ENCODE data around the gene MMP19.
"Not testable (repeated sequence)": the region's sequence is repeated elsewhere in the genome, so short reads cannot be mapped to it uniquely, and the experiment has no call there.

Gene MMP19

GRCh38 chr12:55843431-55843830 lies 695 bp upstream of the MMP19 start:
- no peak for DNase-seq

- no peak for DNase-seq
Observed at GRCh38 chr12:55840581-55841351, 2.0 kb downstream of the MMP19 start.

GRCh38 chr12:55839345-55840140 lies 3.2 kb downstream of the MMP19 start:
- no peak for DNase-seq

- DNase-seq = no peak
Observed at GRCh38 chr12:55838361-55838760, 4.4 kb downstream of the MMP19 start.

GRCh38 chr12:55834400-55834799 lies 8.3 kb downstream of the MMP19 start:
- DNase-seq = not testable (repeated sequence)

- no peak for DNase-seq
Observed at GRCh38 chr12:55833056-55833455, 9.7 kb downstream of the MMP19 start.

- no peak for DNase-seq
Observed at GRCh38 chr12:55831447-55831815, 11.3 kb downstream of the MMP19 start.

GRCh38 chr12:55830601-55831446 lies 11.9 kb downstream of the MMP19 start:
- peak in 54 of 56 donors; percentile 43 to 90 (median 76) for DNase-seq

GRCh38 chr12:55829967-55830600 lies 12.7 kb downstream of the MMP19 start:
- DNase-seq = peak in 52 of 56 donors; percentile 43 to 92 (median 80)

GRCh38 chr12:55828357-55828756 lies 14.4 kb downstream of the MMP19 start:
- no peak for DNase-seq

GRCh38 chr12:55827806-55828205 lies 14.9 kb downstream of the MMP19 start:
- no peak for DNase-seq

GRCh38 chr12:55824726-55825125 lies 18.0 kb downstream of the MMP19 start:
- DNase-seq = no peak

- no peak for DNase-seq
Observed at GRCh38 chr12:55823419-55823818, 19.3 kb downstream of the MMP19 start.

GRCh38 chr12:55822228-55822627 lies 20.5 kb downstream of the MMP19 start:
- no peak for DNase-seq

GRCh38 chr12:55820679-55821078 lies 22.1 kb downstream of the MMP19 start:
- no peak for DNase-seq

- DNase-seq = no peak
Observed at GRCh38 chr12:55818886-55819285, 23.9 kb downstream of the MMP19 start.

- peak in 1 of 56 donors; percentile 70 for DNase-seq
Observed at GRCh38 chr12:55818140-55818728, 24.5 kb downstream of the MMP19 start.

- DNase-seq = peak; percentile 86 to 100 (median 99)
Observed at GRCh38 chr12:55817345-55818139, 25.2 kb downstream of the MMP19 start, which contains the start of the genes ORMDL2 and SARNP. ORMDL2 (plus strand) TSS chr12:55818041; CDS start chr12:55819000, 959 bp downstream. SARNP (minus strand) TSS chr12:55817724; CDS start chr12:55817701, 23 bp downstream.

- peak in 3 of 56 donors; percentile 7 to 34 (median 17) for DNase-seq
Observed at GRCh38 chr12:55816881-55817344, 25.8 kb downstream of the MMP19 start.

Measured in nucleus accumbens (tissue), 56 donors.